Keratinocyte (primary cell): Measurements from ENCODE around the gene STK32B. TPM values are rescaled to one million over a fixed set of nuclear protein-coding genes. Genes with fewer than 3 reads are reported as not detected.
"Not testable (repeated sequence)": the region's sequence is repeated elsewhere in the genome, so short reads cannot be mapped to it uniquely, and the experiment has no call there.

Experiments
- DNase-seq: peaks from one replicate; pipeline ENCODE4 v3.0.0-alpha.2; 2011; ENCODE audit warnings: low read depth, missing footprints, low spot score
- FAIRE-seq: peaks from 2 replicates; lab custom pipeline; 2011; peaks lifted over from hg19 to GRCh38; lab: Jason Lieb, UNC
- H2AFZ ChIP-seq: 2 replicates; pipeline ENCODE4 v1.6.0; 2012; ENCODE audit warnings: low read length, control low read depth, inconsistent platforms; ENCODE audit not compliant: control insufficient read depth
- H3K27ac ChIP-seq: 2 replicates; pipeline ENCODE4 v1.5.1; 2011; ENCODE audit warnings: low read length; ENCODE audit not compliant: control insufficient read depth, insufficient read depth
- H3K27me3 ChIP-seq: 3 replicates; pipeline ENCODE4 v1.6.0; 2011; ENCODE audit warnings: low read length; ENCODE audit not compliant: control insufficient read depth, insufficient read depth; ENCODE audit errors: extremely low read depth
- H3K36me3 ChIP-seq, 2 experiments: 2 replicates in 1 of 2; 3 replicates in 1 of 2; pipeline ENCODE4 v1.5.1; 2011; ENCODE audit warnings: low read length in 2 of 2, mild to moderate bottlenecking in 1 of 2; ENCODE audit not compliant: control insufficient read depth in 2 of 2, insufficient read depth in 2 of 2; ENCODE audit errors: extremely low read depth in 1 of 2
- H3K4me1 ChIP-seq: 3 replicates; pipeline ENCODE4 v1.5.1; 2011; ENCODE audit warnings: low read length; ENCODE audit not compliant: control insufficient read depth, insufficient read depth; ENCODE audit errors: extremely low read depth
- H3K4me2 ChIP-seq: 3 replicates; pipeline ENCODE4 v1.6.0; 2011; ENCODE audit warnings: low read depth, low read length; ENCODE audit not compliant: control insufficient read depth, insufficient read depth; ENCODE audit errors: extremely low read depth
- H3K4me3 ChIP-seq, 3 experiments: fragments of 200-600 bp in 1 of 3; sonication (generic) in 1 of 3; 2 replicates in 2 of 3; 3 replicates in 1 of 3; pipeline ENCODE4 v1.5.1; 2011 to 2016; ENCODE audit warnings: low read length in 3 of 3, mild to moderate bottlenecking in 3 of 3, control low read depth in 2 of 3, inconsistent platforms in 1 of 3, low read depth in 1 of 3, mixed read lengths in 1 of 3, mixed run types in 1 of 3, moderate library complexity in 1 of 3; ENCODE audit not compliant: control insufficient read depth in 2 of 3, insufficient read depth in 2 of 3; ENCODE audit errors: extremely low read depth in 1 of 3
- H3K79me2 ChIP-seq: 2 replicates; pipeline ENCODE4 v1.6.0; 2012; ENCODE audit warnings: low read length; ENCODE audit not compliant: control insufficient read depth, insufficient read depth
- H3K9ac ChIP-seq: 3 replicates; pipeline ENCODE4 v1.6.0; 2011; ENCODE audit warnings: low read length; ENCODE audit not compliant: control insufficient read depth, insufficient read depth; ENCODE audit errors: extremely low read depth
- H3K9me1 ChIP-seq: 3 replicates; pipeline ENCODE4 v1.6.0; 2011; ENCODE audit warnings: low read length; ENCODE audit not compliant: control insufficient read depth, insufficient read depth; ENCODE audit errors: extremely low read depth
- H3K9me3 ChIP-seq: 2 replicates; pipeline ENCODE4 v1.5.1; 2012; ENCODE audit warnings: low read depth, low read length; ENCODE audit not compliant: control insufficient read depth
- H4K20me1 ChIP-seq: 3 replicates; pipeline ENCODE4 v1.6.0; 2011; ENCODE audit warnings: low read length; ENCODE audit not compliant: control insufficient read depth, insufficient read depth; ENCODE audit errors: extremely low read depth
- CTCF ChIP-seq, 3 experiments: IDR thresholded peaks in 1 of 3; conservative IDR thresholded peaks in 1 of 3; optimal IDR thresholded peaks in 1 of 3; 2 replicates in 2 of 3; 3 replicates in 1 of 3; pipeline versions ENCODE3 to v1.5.1; 2011; ENCODE audit warnings: low read length in 3 of 3, mild to moderate bottlenecking in 3 of 3, moderate library complexity in 2 of 3, control low read depth in 1 of 3, inconsistent platforms in 1 of 3; ENCODE audit not compliant: insufficient read depth in 2 of 3; ENCODE audit errors: extremely low read depth in 1 of 3
- EZH2 ChIP-seq: IDR thresholded peaks from one replicate; pipeline ENCODE4 v1.6.1; 2012; ENCODE audit warnings: inconsistent platforms, mild to moderate bottlenecking, low read length, moderate library complexity
- dilution Hi-C: fragments of 300-500 bp; cut with MboI; formaldehyde crosslinking; loops from one replicate; pipeline ENCODE4 v1.7.0; 2020; ENCODE audit warnings: low sequenced_read_pairs; ENCODE audit not compliant: extremely low pct_ligation_motif_present
- polyA plus RNA-seq, 5 experiments: library from polyadenylated mRNA; depleted of rRNA in 3 of 5; stranded (reverse) in 3 of 5; stranded (forward) in 1 of 5; unstranded in 1 of 5; fragments of >200 nt; gene quantifications; 1 replicate in 1 of 5; 2 replicates in 3 of 5; 3 replicates in 1 of 5; pipeline versions ENCODE4 v1.2.1 to v1.2.3, GENCODE V29; 2011 to 2012; ENCODE audit warnings: missing spikeins in 2 of 5, low read depth in 1 of 5, low replicate concordance in 1 of 5

Gene STK32B
- polyA plus RNA-seq, 1 donor (not counting 4 experiments of a cell fraction or from before 2014, with no cell fraction given): 3.4 TPM

- no peaks in the 10 kb centered on the region for H3K4me1 ChIP-seq
- no peak overlapping the region for H3K4me2 ChIP-seq
- H3K9me1 ChIP-seq: no peaks in the 10 kb centered on the region
- TF ChIP-seq EZH2: no peak
- no peak for TF ChIP-seq CTCF (optimal IDR thresholded peaks at IDR 0.05 in 1 of 3, IDR thresholded peaks at IDR 0.05 in 1 of 3, conservative IDR thresholded peaks at IDR 0.05 in 1 of 3; ENCODE audit: extremely low read depth in 1 of 3, insufficient read depth in 2 of 3, low read length in 3 of 3)
- no peak overlapping the region for H3K4me3 ChIP-seq
- no peak overlapping the region for H3K27ac ChIP-seq
- H3K36me3 ChIP-seq: no peaks in the 10 kb centered on the region
- FAIRE-seq: no peak
- no peaks in the 10 kb centered on the region for H3K27me3 ChIP-seq
- no peak overlapping the region for H3K9ac ChIP-seq
- no peak overlapping the region for H2AFZ ChIP-seq
- DNase-seq: no peak
- H3K79me2 ChIP-seq: no peaks in the 10 kb centered on the region
- H3K9me3 ChIP-seq: no peaks in the 10 kb centered on the region
- no peaks in the 10 kb centered on the region for H4K20me1 ChIP-seq
- dilution Hi-C loops: no loop called here
Observed at GRCh38 chr4:5237086-5237660, 185.9 kb downstream of the STK32B start.

- H3K4me2 ChIP-seq: no peak overlapping the region
- H3K9me1 ChIP-seq: no peaks in the 10 kb centered on the region
- TF ChIP-seq EZH2 (no peak), CTCF (optimal IDR thresholded peaks at IDR 0.05 in 1 of 3, IDR thresholded peaks at IDR 0.05 in 1 of 3, conservative IDR thresholded peaks at IDR 0.05 in 1 of 3; ENCODE audit: extremely low read depth in 1 of 3, insufficient read depth in 2 of 3, low read length in 3 of 3) (no peak)
- H3K9ac ChIP-seq: no peak overlapping the region
- no peaks in the 10 kb centered on the region for H3K36me3 ChIP-seq
- H3K4me3 ChIP-seq: no peak overlapping the region
- no peak overlapping the region for H3K27ac ChIP-seq
- no peaks in the 10 kb centered on the region for H3K79me2 ChIP-seq
- FAIRE-seq: no peak
- H4K20me1 ChIP-seq: no peaks in the 10 kb centered on the region
- no peaks in the 10 kb centered on the region for H3K27me3 ChIP-seq
- dilution Hi-C loops: no loop called here
- no peak for DNase-seq
- H3K4me1 ChIP-seq: no peaks in the 10 kb centered on the region
- H2AFZ ChIP-seq: no peak overlapping the region
- H3K9me3 ChIP-seq: no peaks in the 10 kb centered on the region
Observed at GRCh38 chr4:5238173-5238572, 186.9 kb downstream of the STK32B start.

- H3K36me3 ChIP-seq, DNase-seq, dilution Hi-C loops, H3K27me3 ChIP-seq, H2AFZ ChIP-seq, FAIRE-seq, H3K4me1 ChIP-seq, H3K4me3 ChIP-seq, H3K27ac ChIP-seq, H3K9me1 ChIP-seq, H3K9me3 ChIP-seq, H4K20me1 ChIP-seq, H3K4me2 ChIP-seq, H3K9ac ChIP-seq, H3K79me2 ChIP-seq: not testable (repeated sequence)
Observed at GRCh38 chr4:5247061-5247460, 195.8 kb downstream of the STK32B start.
